IMR-90 (cell line): Measurements from ENCODE around the gene SPCS1.

ENCODE experiments used
- BHLHE40 ChIP-seq: fragments of 150-350 bp; IDR thresholded peaks from 2 replicates; pipeline ENCODE4 v1.6.1; 2016; ENCODE audit warnings: mild to moderate bottlenecking, low read depth, low read length
- CTCF ChIP-seq: conservative IDR thresholded peaks from 2 replicates; pipeline ENCODE4 v1.5.1; 2012; ENCODE audit warnings: mild to moderate bottlenecking, low read depth, low read length, improper control_type of control experiment
- FOS ChIP-seq: fragments of 150-350 bp; IDR thresholded peaks from 2 replicates; pipeline ENCODE4 v1.6.1; 2016; ENCODE audit warnings: low read depth, low read length
- MXI1 ChIP-seq: IDR thresholded peaks from 2 replicates; pipeline ENCODE4 v1.6.1; 2012; ENCODE audit warnings: low read depth, mild to moderate bottlenecking, low read length, moderate library complexity, borderline replicate concordance
- RFX5 ChIP-seq: IDR thresholded peaks from 2 replicates; pipeline ENCODE4 v1.8.0; 2012; ENCODE audit warnings: low read depth, mild to moderate bottlenecking, low read length, moderate library complexity
- SMC3 ChIP-seq: fragments of 150-350 bp; IDR thresholded peaks from 2 replicates; pipeline ENCODE4 v1.6.1; 2016; ENCODE audit warnings: low read depth, mild to moderate bottlenecking, antibody characterized with exemption, low read length, moderate library complexity

- no peak for TF ChIP-seq FOS
- no peak for TF ChIP-seq CTCF
- TF ChIP-seq SMC3 = no peak
- no peak for TF ChIP-seq BHLHE40
- TF ChIP-seq RFX5 = no peak
- no peak for TF ChIP-seq MXI1
These were observed 17.6 kb upstream of the SPCS1 start for GRCh38 chr3:52688266-52688665.
